ENCODE data around the gene U2AF2.

U2AF2 gene

GRCh38 chr19:55654868-55655647, at the start of gene U2AF2:
Gene U2AF2, plus strand, starts transcription at chr19:55655035. Its CDS starts 70 bp downstream, at chr19:55655105.
- DNase-seq = peak; percentile 63 to 83

DNA sequence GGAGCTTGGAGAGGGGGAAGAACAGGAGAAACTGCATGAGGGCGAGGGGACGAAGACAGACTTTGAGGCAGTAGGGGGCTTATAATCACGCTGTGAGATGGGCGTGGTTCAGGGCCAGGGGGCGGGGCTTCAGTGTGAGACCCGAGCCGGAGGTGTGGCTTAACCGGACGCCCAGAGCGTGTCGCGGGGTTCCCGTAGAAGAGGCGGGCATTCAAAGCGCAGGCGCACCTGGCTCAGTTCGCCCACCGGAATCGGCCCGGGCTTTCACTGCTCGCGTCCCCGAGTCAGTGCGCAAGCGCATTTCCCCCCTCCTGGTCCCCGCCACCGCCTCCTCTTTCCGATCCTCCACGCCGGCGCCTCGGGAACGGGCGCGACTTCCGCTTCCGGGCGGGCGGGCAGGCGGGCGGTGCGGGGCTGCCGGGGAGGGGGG, 49.6 kb upstream of the U2AF2 start:
- DNase-seq = peak; percentile 96 to 97

- DNase-seq = peak; percentile 54 to 84
Observed at GRCh38 chr19:55605637-55606470, 49.0 kb upstream of the U2AF2 start, which contains the start of gene ZNF865. Gene ZNF865, plus strand, starts transcription at chr19:55605647. Its CDS starts 7,972 bp downstream, at chr19:55613619.

DNA sequence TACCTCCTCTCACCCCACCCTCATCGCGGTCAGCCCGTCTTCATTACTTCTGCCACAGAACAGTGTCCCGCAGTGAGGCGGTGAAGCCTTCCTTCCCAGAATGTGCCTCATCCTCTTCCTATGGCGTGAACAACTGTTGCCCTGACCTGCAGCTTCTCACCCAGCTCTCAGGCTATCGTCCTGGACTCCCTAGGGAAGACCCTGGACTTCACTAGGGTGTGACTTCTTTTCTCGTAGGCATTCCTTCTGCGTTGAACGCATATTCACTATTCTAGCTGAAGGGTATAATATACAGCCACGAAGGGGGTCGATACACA, 48.4 kb upstream of the U2AF2 start:
- DNase-seq = no peak

- no peak for DNase-seq
Observed at GRCh38 chr19:55606817-55607216, 48.0 kb upstream of the U2AF2 start.

DNA sequence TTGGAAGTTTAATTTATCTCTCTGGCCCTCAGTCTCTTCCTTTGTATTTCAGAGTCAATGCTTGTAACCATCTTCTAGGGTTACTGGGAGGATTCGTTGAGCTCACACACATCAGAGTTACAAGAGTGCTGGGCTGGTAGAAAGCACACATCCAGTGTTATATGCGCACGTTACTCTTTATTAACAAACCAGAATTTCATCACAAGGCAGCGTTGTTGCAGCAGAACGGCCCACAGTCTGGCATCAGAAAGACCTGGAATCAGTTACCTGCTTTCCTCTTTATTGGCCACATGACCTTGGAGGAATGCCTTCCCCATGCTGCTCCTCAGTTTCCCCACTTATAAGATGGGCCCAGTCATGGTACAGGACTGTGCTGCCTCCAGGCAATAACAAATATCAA, 45.5 kb upstream of the U2AF2 start:
- DNase-seq = no peak

DNA sequence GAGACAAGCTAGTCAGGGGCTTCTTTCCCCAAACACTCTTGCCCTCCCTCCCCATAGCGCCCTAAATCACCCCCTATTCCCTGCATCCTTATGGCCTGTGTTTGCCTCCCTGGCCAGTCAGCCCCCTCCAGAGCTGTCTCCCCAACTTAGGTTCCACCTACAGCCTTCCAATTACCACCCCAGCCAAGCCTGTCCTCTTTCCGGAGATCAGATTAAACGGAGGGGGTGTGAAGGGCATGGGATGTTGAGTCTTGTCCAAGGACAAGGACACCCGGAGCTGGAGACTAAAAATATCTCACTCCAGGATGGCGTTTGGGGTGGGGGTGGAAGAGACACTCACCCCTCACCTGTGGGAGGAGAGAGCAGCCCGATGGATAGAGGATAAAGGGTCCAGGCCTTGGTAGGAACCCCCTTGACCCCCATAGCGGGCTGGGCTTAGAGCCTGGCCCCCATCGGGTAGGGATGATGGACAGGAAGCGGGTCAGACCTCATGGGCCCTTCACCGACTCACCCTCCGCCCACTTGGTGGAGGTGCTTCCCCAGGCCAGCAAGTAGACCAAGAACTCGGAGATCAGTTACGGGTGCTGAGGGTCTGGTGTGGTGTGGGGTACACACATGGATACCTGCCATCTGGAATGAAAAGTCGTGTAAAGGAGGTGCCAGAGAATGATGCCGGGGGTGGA, 43.4 kb upstream of the U2AF2 start:
- DNase-seq = no peak

DNA sequence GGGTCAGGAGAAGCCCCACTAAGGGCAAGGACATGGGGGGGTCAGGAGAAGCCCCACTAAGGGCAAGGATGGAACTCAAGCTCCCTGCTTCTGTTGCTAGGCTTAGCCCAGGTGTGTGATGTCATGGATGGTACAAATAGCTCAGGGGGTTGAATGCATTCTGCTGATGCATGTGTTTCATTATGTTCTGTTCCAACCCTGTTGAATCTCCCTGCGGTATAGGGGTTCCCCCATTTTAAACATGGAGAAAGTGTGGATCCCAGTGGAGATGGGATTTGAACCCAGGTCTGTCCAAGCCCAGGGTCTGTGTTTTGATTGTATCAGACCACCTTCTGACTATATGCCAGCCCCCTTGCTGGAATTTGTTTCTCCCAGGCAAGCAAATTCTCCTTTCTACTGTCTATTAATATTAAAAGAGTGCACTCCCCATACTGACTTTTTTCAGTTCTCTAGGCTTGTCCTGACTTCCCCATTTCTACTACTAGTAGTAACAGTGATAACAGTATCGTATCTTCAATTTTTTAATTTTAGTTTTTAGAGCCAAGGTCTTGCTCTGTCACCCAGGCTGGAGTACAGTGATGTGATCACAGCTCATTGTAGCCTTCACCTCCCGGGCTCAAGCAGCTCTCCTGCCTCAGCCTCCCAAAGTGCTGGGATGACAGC, 42.7 kb upstream of the U2AF2 start:
- no peak for DNase-seq

DNA sequence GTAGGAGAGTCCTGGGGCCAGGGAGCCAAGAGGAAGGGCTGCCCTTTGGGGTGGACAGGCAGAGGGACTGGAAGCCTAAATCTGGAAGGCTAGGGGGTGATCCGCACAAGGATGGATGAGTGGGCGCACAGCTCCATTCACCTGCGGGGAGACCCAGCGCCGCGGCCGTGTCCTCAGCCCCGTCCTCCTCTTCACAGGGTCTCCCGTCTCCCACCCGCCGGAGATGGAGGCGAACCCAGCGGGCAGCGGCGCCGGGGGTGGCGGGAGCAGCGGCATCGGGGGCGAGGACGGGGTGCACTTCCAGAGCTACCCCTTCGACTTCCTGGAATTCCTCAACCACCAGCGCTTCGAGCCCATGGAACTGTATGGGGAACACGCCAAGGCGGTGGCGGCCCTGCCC, 41.4 kb upstream of the U2AF2 start:
- no peak for DNase-seq

DNA sequence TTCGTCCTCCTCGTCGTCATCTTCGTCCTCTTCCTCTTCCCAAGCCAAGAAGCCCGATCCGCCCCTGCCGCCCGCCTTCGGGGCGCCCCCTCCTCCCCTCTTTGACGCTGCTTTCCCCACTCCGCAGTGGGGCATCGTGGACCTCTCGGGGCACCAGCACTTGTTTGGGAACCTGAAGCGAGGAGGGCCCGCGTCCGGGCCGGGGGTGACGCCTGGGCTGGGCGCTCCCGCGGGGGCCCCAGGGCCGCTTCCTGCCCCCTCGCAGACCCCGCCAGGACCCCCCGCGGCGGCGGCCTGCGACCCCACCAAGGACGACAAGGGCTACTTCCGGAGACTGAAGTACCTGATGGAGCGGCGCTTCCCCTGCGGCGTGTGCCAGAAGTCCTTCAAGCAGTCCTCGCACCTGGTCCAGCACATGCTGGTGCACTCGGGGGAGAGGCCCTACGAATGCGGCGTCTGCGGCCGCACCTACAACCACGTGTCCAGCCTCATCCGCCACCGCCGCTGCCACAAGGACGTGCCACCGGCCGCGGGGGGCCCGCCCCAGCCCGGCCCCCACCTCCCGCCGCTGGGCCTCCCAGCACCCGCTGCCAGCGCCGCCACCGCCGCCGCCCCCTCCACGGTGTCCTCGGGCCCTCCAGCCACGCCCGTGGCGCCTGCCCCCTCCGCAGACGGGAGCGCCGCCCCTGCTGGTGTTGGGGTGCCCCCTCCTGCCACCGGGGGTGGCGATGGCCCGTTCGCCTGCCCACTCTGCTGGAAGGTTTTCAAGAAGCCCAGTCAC, 40.7 kb upstream of the U2AF2 start:
- no peak for DNase-seq

DNA sequence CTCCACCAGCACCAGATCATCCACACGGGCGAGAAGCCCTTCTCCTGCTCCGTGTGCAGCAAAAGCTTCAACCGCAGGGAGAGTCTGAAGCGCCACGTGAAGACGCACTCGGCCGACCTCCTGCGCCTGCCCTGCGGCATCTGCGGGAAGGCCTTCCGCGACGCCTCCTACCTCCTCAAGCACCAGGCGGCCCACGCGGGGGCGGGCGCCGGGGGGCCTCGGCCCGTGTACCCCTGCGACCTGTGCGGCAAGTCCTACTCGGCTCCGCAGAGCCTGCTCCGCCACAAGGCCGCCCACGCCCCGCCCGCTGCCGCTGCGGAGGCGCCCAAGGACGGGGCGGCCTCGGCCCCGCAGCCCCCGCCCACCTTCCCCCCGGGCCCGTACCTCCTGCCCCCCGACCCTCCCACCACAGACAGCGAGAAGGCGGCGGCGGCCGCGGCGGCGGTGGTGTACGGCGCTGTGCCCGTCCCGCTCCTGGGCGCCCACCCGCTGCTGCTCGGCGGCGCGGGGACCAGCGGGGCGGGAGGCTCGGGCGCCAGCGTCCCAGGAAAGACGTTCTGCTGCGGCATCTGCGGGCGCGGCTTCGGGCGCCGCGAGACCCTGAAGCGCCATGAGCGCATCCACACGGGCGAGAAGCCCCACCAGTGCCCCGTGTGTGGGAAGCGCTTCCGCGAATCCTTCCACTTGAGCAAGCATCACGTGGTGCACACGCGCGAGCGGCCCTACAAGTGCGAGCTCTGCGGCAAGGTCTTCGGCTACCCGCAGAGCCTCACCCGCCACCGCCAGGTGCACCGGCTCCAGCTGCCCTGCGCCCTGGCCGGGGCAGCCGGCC, 39.9 kb upstream of the U2AF2 start:
- DNase-seq = no peak

DNA sequence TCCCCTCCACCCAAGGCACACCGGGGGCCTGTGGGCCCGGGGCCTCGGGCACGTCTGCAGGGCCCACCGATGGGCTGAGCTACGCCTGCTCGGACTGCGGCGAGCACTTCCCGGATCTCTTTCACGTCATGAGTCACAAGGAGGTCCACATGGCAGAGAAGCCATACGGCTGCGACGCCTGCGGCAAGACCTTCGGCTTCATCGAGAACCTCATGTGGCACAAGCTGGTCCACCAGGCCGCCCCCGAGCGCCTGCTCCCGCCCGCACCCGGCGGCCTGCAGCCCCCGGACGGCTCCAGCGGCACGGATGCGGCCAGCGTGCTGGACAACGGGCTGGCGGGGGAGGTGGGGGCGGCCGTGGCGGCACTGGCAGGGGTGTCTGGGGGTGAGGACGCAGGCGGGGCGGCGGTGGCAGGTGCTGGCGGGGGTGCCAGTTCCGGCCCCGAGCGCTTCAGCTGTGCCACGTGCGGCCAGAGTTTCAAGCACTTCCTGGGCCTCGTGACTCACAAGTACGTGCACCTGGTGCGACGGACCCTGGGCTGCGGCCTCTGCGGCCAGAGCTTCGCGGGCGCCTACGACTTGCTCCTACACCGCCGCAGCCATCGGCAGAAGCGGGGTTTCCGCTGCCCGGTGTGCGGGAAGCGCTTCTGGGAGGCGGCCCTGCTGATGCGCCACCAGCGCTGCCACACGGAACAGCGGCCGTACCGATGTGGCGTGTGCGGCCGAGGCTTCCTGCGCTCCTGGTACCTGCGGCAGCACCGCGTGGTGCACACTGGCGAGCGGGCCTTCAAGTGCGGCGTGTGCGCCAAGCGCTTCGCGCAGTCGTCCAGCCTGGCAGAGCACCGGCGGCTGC, 39.1 kb upstream of the U2AF2 start:
- no peak for DNase-seq

- DNase-seq = no peak
Observed at GRCh38 chr19:55616395-55616875, 38.4 kb upstream of the U2AF2 start.

DNA sequence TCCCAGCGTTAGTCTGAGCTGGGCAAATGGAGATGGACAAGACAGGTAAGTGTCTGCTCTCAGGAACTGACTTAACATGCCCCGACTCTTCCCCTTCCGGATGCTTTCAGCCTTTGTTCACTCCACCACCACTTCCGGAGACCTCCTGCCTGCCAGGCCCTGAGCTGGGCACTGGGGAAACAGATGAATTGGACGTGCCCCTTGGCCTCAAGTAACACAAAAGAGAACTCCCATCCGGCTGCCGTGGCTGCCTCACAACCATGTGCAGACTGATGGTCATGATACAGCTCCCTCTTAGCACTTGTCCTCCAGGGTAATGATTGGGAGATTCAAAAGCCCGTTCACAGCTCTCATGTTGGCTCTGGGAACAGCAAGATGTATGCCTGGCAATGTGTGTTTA, 37.4 kb upstream of the U2AF2 start:
- DNase-seq = no peak

- no peak for DNase-seq
Observed at GRCh38 chr19:55618426-55618825, 36.4 kb upstream of the U2AF2 start.

DNA sequence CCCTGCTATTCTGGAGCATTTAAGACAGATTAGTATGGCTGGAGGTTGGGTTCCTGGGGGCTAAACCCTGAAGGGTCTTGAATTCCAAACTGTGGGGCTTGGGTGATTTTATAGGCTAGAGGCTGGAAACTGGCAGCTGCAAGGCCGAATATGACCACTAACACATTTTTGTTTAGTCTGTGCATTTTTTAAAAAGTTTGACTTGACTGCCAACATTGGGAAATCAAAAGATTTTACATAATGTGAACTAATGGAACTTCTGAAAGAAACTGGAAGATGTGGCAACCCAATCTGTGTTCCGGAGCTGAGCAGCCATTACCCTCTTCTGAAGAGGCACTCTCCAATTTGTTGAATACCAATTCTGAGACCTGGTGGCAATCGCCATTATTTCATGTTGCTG, 35.5 kb upstream of the U2AF2 start:
- no peak for DNase-seq

- no peak for DNase-seq
Observed at GRCh38 chr19:55620410-55621204, 34.2 kb upstream of the U2AF2 start.

- DNase-seq = no peak
Observed at GRCh38 chr19:55621205-55621672, 33.6 kb upstream of the U2AF2 start.

DNA sequence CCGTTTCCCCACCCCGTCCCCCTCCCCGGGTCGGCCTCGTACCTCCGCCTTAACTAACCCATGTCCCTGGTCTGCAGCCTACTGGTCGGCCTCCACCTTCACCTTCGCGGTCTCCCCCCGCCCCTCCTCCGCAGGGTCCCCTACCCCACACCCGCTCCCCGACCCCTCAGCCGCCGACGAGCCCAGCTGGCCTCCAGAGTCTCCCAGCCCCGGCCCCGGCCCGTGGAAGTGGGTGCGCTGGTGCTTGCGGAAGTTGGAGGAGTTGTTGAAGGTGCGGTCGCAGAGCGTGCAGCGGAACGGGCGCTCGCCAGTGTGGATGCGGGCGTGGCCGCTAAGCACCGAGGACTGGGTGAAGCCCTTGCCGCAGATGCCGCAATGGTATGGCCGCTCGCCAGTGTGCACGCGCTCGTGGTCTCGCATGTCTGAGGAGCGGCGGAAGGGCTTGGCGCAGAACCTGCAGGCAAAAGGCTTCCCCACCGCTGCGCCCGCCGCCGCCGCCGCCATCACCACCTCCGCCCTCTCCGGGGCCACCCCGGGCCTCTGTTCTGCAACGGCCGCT, 33.1 kb upstream of the U2AF2 start:
- no peak for DNase-seq

Measured in SHP77 (cell line).